GM20431 (cell line): Measurements from ENCODE around the gene PHOX2B.
"Not testable (repeated sequence)": the region's sequence is repeated elsewhere in the genome, so short reads cannot be mapped to it uniquely, and the experiment has no call there.

Experiments used
- in situ Hi-C: fragments of 300-500 bp; cut with MseI, MboI; formaldehyde crosslinking; loops from one replicate; pipeline ENCODE4 v1.15.0; 2020; ENCODE audit warnings: low sequenced_read_pairs; ENCODE audit not compliant: unreplicated experiment

Gene PHOX2B

GRCh38 chr4:41749631-41750039 is 1.1 kb upstream of the PHOX2B start:
- in situ Hi-C loops: no loop called here

- in situ Hi-C loops: no loop called here
These were observed 403 bp downstream of the PHOX2B start for GRCh38 chr4:41748074-41748570.

GRCh38 chr4:41747230-41748055 is 1.1 kb downstream of the PHOX2B start:
- in situ Hi-C loops: no loop called here

- in situ Hi-C loops: no loop called here
These were observed 1.9 kb downstream of the PHOX2B start for GRCh38 chr4:41746440-41747229.

GRCh38 chr4:41746025-41746439 is 2.5 kb downstream of the PHOX2B start:
- in situ Hi-C loops: no loop called here

- in situ Hi-C loops: no loop called here
These were observed 3.1 kb downstream of the PHOX2B start for GRCh38 chr4:41745292-41746024.

- in situ Hi-C loops: no loop called here
These were observed 3.8 kb downstream of the PHOX2B start for GRCh38 chr4:41744572-41745291.

GRCh38 chr4:41741354-41741753 is 7.2 kb downstream of the PHOX2B start:
- in situ Hi-C loops: no loop called here

GRCh38 chr4:41737491-41737890 is 11.0 kb downstream of the PHOX2B start:
- in situ Hi-C loops: not testable (repeated sequence)

- in situ Hi-C loops: no loop called here
These were observed 14.2 kb downstream of the PHOX2B start for GRCh38 chr4:41734371-41734770.

- in situ Hi-C loops: no loop called here
These were observed 16.9 kb downstream of the PHOX2B start for GRCh38 chr4:41731569-41732126.

- in situ Hi-C loops: no loop called here
These were observed 20.0 kb downstream of the PHOX2B start for GRCh38 chr4:41728573-41728913.

GRCh38 chr4:41727861-41728572 is 20.5 kb downstream of the PHOX2B start:
- in situ Hi-C loops: no loop called here

GRCh38 chr4:41725254-41725653 is 23.3 kb downstream of the PHOX2B start:
- in situ Hi-C loops: no loop called here

GRCh38 chr4:41723286-41723685 is 25.2 kb downstream of the PHOX2B start:
- in situ Hi-C loops: no loop called here

GRCh38 chr4:41722181-41722580 is 26.3 kb downstream of the PHOX2B start:
- in situ Hi-C loops: no loop called here

GRCh38 chr4:41719417-41719816 is 29.1 kb downstream of the PHOX2B start:
- in situ Hi-C loops: no loop called here

- in situ Hi-C loops: no loop called here
These were observed 29.6 kb downstream of the PHOX2B start for GRCh38 chr4:41718907-41719306.

- in situ Hi-C loops: no loop called here
These were observed 33.4 kb downstream of the PHOX2B start for GRCh38 chr4:41715155-41715554.
